HG03378 (cell line): ENCODE measurements around the gene POT1.
A peak's percentile ranks its signal among the peaks of the same experiment; 100 is the strongest.

Experiments used
- ATAC-seq: cut with Tn5 transposase; IDR thresholded peaks from one replicate; pipeline ENCODE4 v1.9.1; 2021; ENCODE audit warnings: mild to moderate bottlenecking, moderate library complexity; ENCODE audit not compliant: unreplicated experiment

POT1 gene

GRCh38 chr7:124912972-124913371 lies 16.7 kb downstream of the POT1 start:
- no peak for ATAC-seq

GRCh38 chr7:124909808-124910207 lies 19.8 kb downstream of the POT1 start:
- ATAC-seq: no peak

- no peak for ATAC-seq
These were observed 21.4 kb downstream of the POT1 start for GRCh38 chr7:124908259-124908658.

DNA sequence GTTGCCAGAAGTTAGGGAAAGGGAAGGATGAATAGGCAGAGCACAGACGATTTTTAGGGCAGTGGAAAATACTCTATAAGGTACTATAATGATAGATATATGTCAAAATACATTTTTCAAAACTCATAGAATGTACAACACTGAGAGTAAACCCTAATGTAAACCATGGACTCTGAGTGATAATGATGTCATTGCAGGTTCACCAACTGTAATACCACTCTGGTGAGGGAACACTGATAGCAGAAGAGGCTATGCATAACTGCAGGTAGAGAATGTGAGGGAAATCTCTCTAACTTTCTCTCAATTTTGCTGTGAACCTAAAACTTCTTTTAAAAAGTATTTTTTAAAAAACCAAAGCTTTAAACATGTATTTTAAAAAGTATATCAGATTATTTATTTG lies 22.1 kb downstream of the POT1 start:
- no peak for ATAC-seq

- ATAC-seq: no peak
These were observed 31.1 kb downstream of the POT1 start for GRCh38 chr7:124898531-124898930.

GRCh38 chr7:124896001-124896400 lies 33.6 kb downstream of the POT1 start:
- no peak for ATAC-seq

DNA sequence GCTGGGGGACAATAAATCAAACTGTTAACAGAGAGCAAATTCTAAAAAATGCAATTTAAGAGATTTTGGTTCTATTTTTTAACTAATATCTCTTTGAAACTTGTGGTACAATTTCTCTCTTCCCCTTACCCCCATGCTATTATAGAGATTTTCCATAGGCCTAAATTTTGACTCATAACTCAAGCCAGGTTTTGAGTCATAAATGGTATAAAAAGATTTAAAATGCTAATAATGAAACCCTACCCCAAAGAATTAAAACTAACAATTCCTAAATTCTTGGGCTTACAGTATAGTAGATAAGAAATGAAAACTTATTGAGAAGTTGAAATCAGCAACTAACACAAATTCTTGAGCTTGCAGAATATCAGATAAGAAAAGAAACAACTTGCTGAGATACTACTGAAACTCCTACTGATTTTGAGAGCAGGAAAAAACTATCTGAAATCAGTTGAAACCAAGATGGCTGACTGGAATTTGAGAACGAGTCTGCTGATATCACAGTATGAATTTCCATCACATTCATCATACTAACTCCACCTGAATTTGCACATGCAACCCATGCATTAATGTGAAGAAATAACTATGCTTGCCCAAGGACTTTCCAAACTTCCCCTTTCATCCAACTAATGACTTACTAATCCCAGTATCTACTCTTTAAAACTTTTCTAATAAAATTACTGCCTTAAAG lies 36.3 kb downstream of the POT1 start:
- ATAC-seq: peak; percentile 94

DNA sequence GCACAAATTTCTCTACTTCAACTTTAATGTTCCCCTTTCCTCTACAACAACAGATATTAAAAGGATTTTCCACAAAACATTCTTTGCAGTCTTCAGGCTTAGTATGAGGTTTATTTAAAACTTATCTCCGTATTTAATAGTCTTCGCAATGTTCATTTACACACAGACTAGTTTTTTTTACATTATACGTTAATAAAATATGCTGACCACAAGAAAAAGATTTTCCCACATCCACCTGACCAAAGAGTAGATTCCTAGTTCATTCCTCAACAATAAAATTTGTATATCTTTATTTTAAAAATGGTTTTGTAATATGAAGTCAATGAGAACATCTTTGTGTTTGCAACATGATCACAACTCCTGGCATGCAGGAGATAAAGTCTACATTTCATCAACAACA lies 42.4 kb downstream of the POT1 start:
- no peak for ATAC-seq

GRCh38 chr7:124881981-124882380 lies 47.6 kb downstream of the POT1 start:
- no peak for ATAC-seq

- ATAC-seq: no peak
These were observed 49.9 kb downstream of the POT1 start for GRCh38 chr7:124879771-124880170.

DNA sequence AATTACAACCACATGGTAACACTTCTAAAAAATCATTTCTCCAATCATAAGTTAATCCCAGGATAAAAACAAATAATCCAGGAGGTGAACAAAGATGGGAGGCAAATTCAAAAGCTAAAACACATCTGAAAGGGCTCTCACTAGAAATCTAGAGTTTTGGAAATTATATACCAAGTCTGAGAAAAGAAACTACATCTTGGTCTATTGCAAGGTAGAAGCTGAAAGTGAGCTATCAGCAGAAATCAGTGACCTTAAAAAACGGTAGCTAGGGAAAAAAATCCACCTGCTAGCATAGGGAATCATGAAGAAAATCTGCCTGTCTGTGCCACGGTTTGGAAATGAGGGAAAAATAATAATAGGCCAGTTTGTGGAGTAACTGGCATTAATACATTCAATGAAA lies 50.5 kb downstream of the POT1 start:
- no peak for ATAC-seq

- ATAC-seq: no peak
These were observed 54.9 kb downstream of the POT1 start for GRCh38 chr7:124874644-124875163.

GRCh38 chr7:124857672-124858235 lies 71.9 kb downstream of the POT1 start:
- ATAC-seq: no peak

DNA sequence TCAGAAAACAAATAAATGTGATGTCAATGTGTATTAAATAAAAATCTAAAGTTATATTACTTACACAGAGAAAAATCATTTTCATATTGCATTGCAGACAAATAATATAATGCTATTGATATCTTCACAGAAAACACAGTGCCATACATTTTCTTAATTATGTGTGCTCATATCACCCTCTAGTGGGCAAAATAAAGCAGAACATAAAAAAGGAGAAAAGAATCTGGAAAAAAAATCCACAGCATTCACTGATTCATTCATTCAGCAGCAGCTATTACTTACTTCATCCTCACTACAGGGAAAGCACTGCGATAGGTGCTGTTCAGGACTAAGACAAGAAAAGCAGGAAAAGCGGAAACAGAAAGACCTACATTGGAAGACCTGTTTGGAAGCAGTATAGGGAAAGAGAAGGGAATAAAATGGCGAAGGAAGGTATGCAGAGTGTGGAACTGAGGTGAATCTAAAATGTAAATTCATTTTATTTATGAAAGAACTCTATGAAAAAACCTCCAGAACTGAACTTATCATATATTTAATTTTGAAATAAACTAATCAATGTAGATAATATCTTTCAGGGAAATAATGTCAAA lies 73.2 kb downstream of the POT1 start:
- peak; percentile 76 for ATAC-seq

- ATAC-seq: no peak
These were observed 86.3 kb downstream of the POT1 start for GRCh38 chr7:124843336-124843735.

DNA sequence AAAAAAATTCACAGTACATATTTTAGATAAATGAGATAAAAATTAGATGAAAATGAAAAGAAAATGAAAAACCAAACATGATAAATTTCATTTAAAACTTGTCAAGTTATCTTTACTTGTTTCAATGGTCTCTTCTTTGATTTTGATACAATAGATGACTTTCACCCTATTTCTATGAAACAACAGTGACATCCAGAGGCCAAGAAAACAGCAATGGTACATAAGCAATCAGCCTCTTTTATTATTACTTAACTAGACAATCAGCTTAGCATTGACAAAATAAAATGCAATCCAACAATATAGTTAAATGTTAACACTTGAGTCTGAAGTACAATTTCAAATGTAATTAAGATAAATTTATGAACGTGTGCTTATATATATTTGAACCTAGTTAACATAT lies 89.2 kb downstream of the POT1 start:
- ATAC-seq: no peak

DNA sequence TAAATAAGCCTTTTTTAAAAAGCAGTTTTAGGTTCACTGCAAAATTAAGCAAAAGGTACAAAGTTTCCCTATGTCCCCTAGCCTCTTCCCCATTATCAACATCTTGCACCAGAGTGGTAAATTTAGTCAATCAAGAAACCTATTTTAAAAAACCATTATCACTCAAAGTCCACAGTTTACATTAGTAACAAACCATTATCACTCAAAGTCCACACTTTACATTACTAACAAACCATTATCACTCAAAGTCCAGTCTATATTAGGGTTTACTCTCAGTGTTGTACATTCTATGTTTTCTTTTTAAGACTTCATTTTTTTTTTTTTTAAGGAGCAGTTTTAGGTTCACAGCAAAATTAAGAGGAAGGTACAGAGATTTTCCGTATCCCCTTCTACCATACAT lies 89.9 kb downstream of the POT1 start:
- no peak for ATAC-seq

- ATAC-seq: no peak
These were observed 93.5 kb downstream of the POT1 start for GRCh38 chr7:124836173-124836572.

DNA sequence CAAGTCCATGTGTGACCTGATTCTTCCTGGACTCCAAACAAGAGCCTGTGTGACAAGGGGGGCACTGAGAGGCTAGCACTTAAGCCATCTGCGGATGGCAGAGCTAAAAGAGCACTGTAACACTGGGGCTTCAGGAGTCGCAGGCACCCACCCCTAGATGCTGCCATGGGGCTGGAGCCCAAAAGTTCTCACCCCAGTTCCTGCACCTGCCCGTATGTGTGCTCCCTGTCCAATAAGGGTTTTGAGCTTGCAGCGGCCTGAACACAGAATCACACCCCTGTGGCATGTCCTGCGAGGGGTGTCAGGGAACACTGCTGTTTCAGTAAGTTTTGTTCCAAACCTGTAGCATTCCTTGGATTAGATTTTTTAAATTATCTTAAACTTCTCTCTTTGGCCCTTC lies 110.8 kb downstream of the POT1 start:
- no peak for ATAC-seq

DNA sequence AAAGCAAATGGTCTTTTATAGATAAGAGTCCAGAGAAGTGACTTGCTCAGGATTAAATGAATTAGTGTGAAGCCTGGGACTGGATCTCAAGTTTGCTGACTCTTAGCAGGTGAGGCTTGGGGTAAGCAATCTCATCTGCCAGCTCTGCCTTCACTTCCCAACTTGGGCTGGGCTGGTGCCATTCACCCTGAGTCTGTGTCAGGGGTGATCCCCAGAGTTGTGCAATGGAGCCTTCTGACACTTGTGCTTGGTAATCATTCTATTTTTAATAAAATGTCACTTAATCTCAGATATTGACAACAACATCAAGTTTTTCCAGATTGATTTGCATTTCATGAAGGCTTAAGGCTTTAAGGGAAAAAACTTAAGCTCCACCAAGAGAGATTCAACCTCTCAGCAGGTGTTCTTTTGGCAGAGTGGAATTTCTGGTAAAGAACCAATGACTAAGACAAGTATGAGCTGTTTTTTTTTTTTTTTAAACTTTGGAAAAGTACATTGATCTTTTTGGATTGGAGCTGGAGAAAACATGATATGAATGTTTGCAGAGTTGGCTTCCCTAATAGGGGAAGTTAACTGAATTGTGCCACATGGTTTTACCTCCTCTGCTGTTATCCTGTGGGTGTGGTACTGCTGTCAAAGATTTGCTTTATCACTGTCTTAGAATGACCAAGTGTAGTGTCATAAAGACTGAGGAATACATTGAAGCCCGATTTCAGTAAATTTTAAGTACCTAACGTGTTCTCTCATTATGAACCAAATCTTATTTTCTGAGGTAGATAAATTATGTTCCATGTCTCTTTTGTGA lies 115.4 kb downstream of the POT1 start:
- no peak for ATAC-seq

- no peak for ATAC-seq
These were observed 116.9 kb downstream of the POT1 start for GRCh38 chr7:124812764-124813163.

GRCh38 chr7:124811341-124811740 lies 118.3 kb downstream of the POT1 start:
- no peak for ATAC-seq
